GM12878 (cell line): ENCODE results near the gene CSNK1G1. TPM values are rescaled to one million over a fixed set of nuclear protein-coding genes. Genes with fewer than 3 reads are reported as not detected.

Experiments
- ATAC-seq: fragments of 200-7000 bp; cut with Tn5 transposase; 3 replicates; pipeline ENCODE4 v1.9.1; 2020; ENCODE audit warnings: mild to moderate bottlenecking, moderate library complexity
- BruUV-seq: library from RNA; stranded (reverse); fragments of 400-500 nt; replicated peaks from 2 replicates; lab custom pipeline; 2021; lab: Mats Ljungman, UMichigan
- CTCF ChIA-PET: fragments of 300-600 bp; sonication (Branson Sonifier 250); formaldehyde crosslinking; extraction: SDS; loops from one replicate; lab custom pipeline; 2021; ENCODE audit warnings: inconsistent platforms; lab: Yijun Ruan, JAX
- POLR2A ChIA-PET: fragments of 350-600 bp; formaldehyde crosslinking; extraction: SDS; loops from one replicate; lab custom pipeline; 2021; ENCODE audit warnings: inconsistent platforms; lab: Charles Lee
- RAD21 ChIA-PET: fragments of 300-600 bp; sonication (Branson Sonifier 250); formaldehyde crosslinking; loops from one replicate; lab custom pipeline; 2023; ENCODE audit warnings: antibody characterized with exemption; ENCODE audit not compliant: unreplicated experiment; lab: Charles Lee
- SMC1A ChIA-PET: fragments of 300-600 bp; sonication (Branson Sonifier 250); formaldehyde crosslinking; loops from one replicate; lab custom pipeline; 2023; ENCODE audit not compliant: unreplicated experiment, uncharacterized antibody; lab: Charles Lee
- DNase-seq: peaks from one replicate; pipeline ENCODE4 v3.0.0-alpha.2; 2011; ENCODE audit warnings: low read depth, low spot score
- FAIRE-seq: peaks from 3 replicates; lab custom pipeline; 2011; peaks lifted over from hg19 to GRCh38; lab: Jason Lieb, UNC
- H2AFZ ChIP-seq: 2 replicates; pipeline ENCODE4 v1.6.0; 2011; ENCODE audit warnings: low read depth, low read length, control low read depth; ENCODE audit not compliant: control insufficient read depth
- H3K27ac ChIP-seq: 2 replicates; pipeline ENCODE4 v1.5.1; 2011; ENCODE audit warnings: control low read depth; ENCODE audit not compliant: control insufficient read depth, insufficient read depth
- H3K27me3 ChIP-seq, 2 experiments: replicated peaks in 1 of 2; 2 replicates each; pipeline versions ENCODE4 v1.6.0 to v1.6.1; 2011; ENCODE audit warnings: low read length in 1 of 2; ENCODE audit not compliant: control insufficient read depth in 2 of 2, insufficient read depth in 2 of 2
- H3K36me3 ChIP-seq, 2 experiments: 2 replicates each; pipeline ENCODE4 v1.5.1; 2011; ENCODE audit warnings: low read length in 1 of 2; ENCODE audit not compliant: control insufficient read depth in 2 of 2, insufficient read depth in 2 of 2
- H3K4me1 ChIP-seq: 2 replicates; pipeline ENCODE4 v1.6.1; 2011; ENCODE audit warnings: mild to moderate bottlenecking, low read length, moderate library complexity, mixed read lengths; ENCODE audit not compliant: control insufficient read depth, insufficient read depth
- H3K4me2 ChIP-seq: 2 replicates; pipeline ENCODE4 v1.6.0; 2011; ENCODE audit warnings: control low read depth; ENCODE audit not compliant: control insufficient read depth, insufficient read depth
- H3K4me3 ChIP-seq: fragments of 200-600 bp; sonication (generic); 2 replicates; pipeline ENCODE4 v1.5.1; 2016
- H3K79me2 ChIP-seq: 2 replicates; pipeline ENCODE4 v1.6.0; 2011; ENCODE audit warnings: low read length; ENCODE audit not compliant: control insufficient read depth, insufficient read depth
- H3K9ac ChIP-seq: 2 replicates; pipeline ENCODE4 v1.8.0; 2011; ENCODE audit warnings: low read length, control low read depth, mixed read lengths; ENCODE audit not compliant: control insufficient read depth, insufficient read depth
- H3K9me3 ChIP-seq: replicated peaks from 3 replicates; pipeline ENCODE4 v1.5.1; 2011; ENCODE audit warnings: mild to moderate bottlenecking, low read length; ENCODE audit not compliant: control insufficient read depth, insufficient read depth
- H4K20me1 ChIP-seq: 2 replicates; pipeline ENCODE4 v1.6.0; 2011; ENCODE audit not compliant: control insufficient read depth, insufficient read depth
- CHD1 ChIP-seq: IDR thresholded peaks from 2 replicates; pipeline ENCODE4 v1.6.1; 2012; ENCODE audit warnings: low read depth, low read length, improper control_type of control experiment
- CREM ChIP-seq: IDR thresholded peaks from 2 replicates; pipeline ENCODE4 v1.6.1; 2014; ENCODE audit warnings: antibody characterized with exemption, low read depth
- DPF2 ChIP-seq: fragments of 450-650 bp; IDR thresholded peaks from 2 replicates; pipeline ENCODE4 v1.6.1; 2017; ENCODE audit warnings: mild to moderate bottlenecking
- EZH2 ChIP-seq: IDR thresholded peaks from 2 replicates; pipeline ENCODE4 v1.6.1; 2012; ENCODE audit warnings: low read depth, mild to moderate bottlenecking, control low read depth, inconsistent platforms, low read length, borderline replicate concordance; ENCODE audit not compliant: control insufficient read depth
- FOXM1 ChIP-seq: IDR thresholded peaks from 2 replicates; pipeline ENCODE4 v1.6.1; 2012; ENCODE audit warnings: low read depth, mild to moderate bottlenecking, inconsistent platforms, low read length, moderate library complexity
- IRF4 ChIP-seq: IDR thresholded peaks from 2 replicates; pipeline ENCODE4 v1.6.1; 2011; ENCODE audit warnings: low read depth, low read length
- JUNB ChIP-seq: IDR thresholded peaks from 2 replicates; pipeline ENCODE4 v1.6.1; 2016; ENCODE audit warnings: antibody characterized with exemption, mild to moderate bottlenecking
- LARP7 ChIP-seq: fragments of 450-650 bp; IDR thresholded peaks from 2 replicates; pipeline ENCODE4 v1.6.1; 2017; ENCODE audit warnings: mild to moderate bottlenecking
- MXI1 ChIP-seq: fragments of 150-350 bp; IDR thresholded peaks from 2 replicates; pipeline ENCODE4 v1.6.1; 2011; ENCODE audit warnings: low read depth, mild to moderate bottlenecking, inconsistent platforms, low read length, improper control_type of control experiment
- NFYB ChIP-seq: IDR thresholded peaks from 2 replicates; pipeline ENCODE4 v1.6.1; 2011; ENCODE audit warnings: low read depth, mild to moderate bottlenecking, low read length, improper control_type of control experiment, moderate library complexity; ENCODE audit not compliant: insufficient read depth
- POLR2AphosphoS2 ChIP-seq: IDR thresholded peaks from 2 replicates; pipeline ENCODE4 v1.6.1; 2011; ENCODE audit warnings: low read depth, mild to moderate bottlenecking, low read length, improper control_type of control experiment, moderate library complexity
- RUNX3 ChIP-seq: IDR thresholded peaks from 2 replicates; pipeline ENCODE4 v1.6.1; 2012; ENCODE audit warnings: low read length, inconsistent platforms
- STAT3 ChIP-seq: IDR thresholded peaks from 2 replicates; pipeline ENCODE4 v1.6.1; 2011; ENCODE audit warnings: low read depth, low read length, improper control_type of control experiment
- TAF1 ChIP-seq: IDR thresholded peaks from 2 replicates; pipeline ENCODE4 v1.6.1; 2011; ENCODE audit warnings: mild to moderate bottlenecking, low read depth, low read length, borderline replicate concordance
- TCF12 ChIP-seq: IDR thresholded peaks from 2 replicates; pipeline ENCODE4 v1.6.1; 2011; ENCODE audit warnings: low read depth, mild to moderate bottlenecking, low read length
- ZNF207 ChIP-seq: fragments of 450-650 bp; IDR thresholded peaks from 2 replicates; pipeline ENCODE4 v1.6.1; 2014; ENCODE audit warnings: antibody characterized with exemption, mild to moderate bottlenecking, borderline replicate concordance
- WGBS: methylation state at CpG from one replicate; pipeline ENCODE4 v1.1.6; 2016; ENCODE audit warnings: low lambda C conversion rate; ENCODE audit not compliant: insufficient replicate concordance, insufficient coverage; ENCODE audit errors: missing lambda C conversion rate; 5-methylcytosine and 5-hydroxymethylcytosine counted together
- in situ Hi-C: fragments of 300-500 bp; cut with MboI; formaldehyde crosslinking; loops from 9 replicates; pipeline ENCODE4 v1.14.3; 2018; ENCODE audit warnings: mixed read lengths
- intact Hi-C: fragments of 100-400 bp; cut with micrococcal nuclease; formaldehyde crosslinking; loops from one replicate; pipeline ENCODE4 v1.14.2; 2022; ENCODE audit not compliant: unreplicated experiment
- polyA plus RNA-seq, 11 experiments: library from polyadenylated mRNA; depleted of rRNA in 4 of 11; unstranded in 6 of 11; stranded (reverse) in 5 of 11; fragments of >200 nt; fragmentation: Nextera tagmentation in 4 of 11; fragmentation: Illumina TruSeq in 1 of 11; extraction: Ambion mirVana in 4 of 11; extraction: Trizol in 1 of 11; gene quantifications; 1 replicate in 1 of 11; 2 replicates in 10 of 11; pipeline versions ENCODE4 v1.2.1 to v1.2.3, GENCODE V29; 2011 to 2016; ENCODE audit warnings: inconsistent platforms in 2 of 11, missing spikeins in 2 of 11, low read depth in 1 of 11
- total RNA-seq, 4 experiments: library from RNA; depleted of rRNA in 3 of 4; stranded (reverse); fragments of >200 nt in 3 of 4; fragmentation: Illumina TruSeq in 1 of 4; extraction: Trizol in 1 of 4; gene quantifications; 2 replicates each; pipeline versions ENCODE4 v1.2.1 to v1.2.3, GENCODE V29; 2013 to 2021
- TF ChIP-seq, protein P1 (sequence below): fragments of 450-650 bp; conservative IDR thresholded peaks from 2 replicates; pipeline ENCODE4 v1.6.1; 2017; ENCODE audit warnings: mild to moderate bottlenecking, moderate library complexity
- TF ChIP-seq, protein P2 (sequence below): fragments of 450-650 bp; formaldehyde crosslinking; IDR thresholded peaks from 2 replicates; pipeline ENCODE4 v1.5.0; 2022; ENCODE audit warnings: mild to moderate bottlenecking, missing genetic modification characterization
- TF ChIP-seq, protein P3 (sequence below): IDR thresholded peaks from 2 replicates; pipeline ENCODE4 v1.6.1; 2011; ENCODE audit warnings: low read depth, low read length, improper control_type of control experiment, borderline replicate concordance

CSNK1G1 gene
- total and polyA plus RNA-seq, 10 of the 15 experiments (the other 5 are each of a cell fraction or from before 2014, with no cell fraction given): 6.1 to 23.4 (median 15.3) TPM

DNA sequence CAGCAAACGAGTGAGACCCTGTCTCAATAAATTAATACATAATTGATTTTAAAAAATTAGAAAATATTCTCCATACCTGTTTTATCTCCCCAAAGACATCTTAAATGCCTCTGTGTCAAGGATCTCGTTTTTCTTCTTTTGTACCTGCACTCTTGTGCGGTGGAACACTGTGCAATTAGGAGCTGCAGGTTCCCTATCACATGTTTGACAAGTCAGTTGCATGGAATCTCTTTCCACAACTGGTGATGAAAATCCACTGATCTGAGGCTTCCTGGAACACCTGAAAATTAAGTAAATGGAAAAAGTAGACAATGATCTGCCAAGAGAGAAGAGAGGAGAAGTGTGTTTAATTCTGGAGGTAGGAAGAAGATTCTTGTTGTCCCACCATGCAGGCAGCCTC, 207.4 kb downstream of the CSNK1G1 start:
- H3K4me2 ChIP-seq: no peak overlapping the region
- WGBS: 82% methylated on average over 3 of the region's 3 CpGs
- no TSS peak for BruUV-seq
- in situ Hi-C loops: no loop called here
- intact Hi-C loops: no loop called here
- H2AFZ ChIP-seq: no peak overlapping the region
- ChIA-PET RAD21 (interaction anchor here (2.0 kb wide), 1 partner anchor 55 kb away, joined by 6 read pairs; the partner anchor contains the start of gene CIAO2A), CTCF (interaction anchor here (0.9 to 1.9 kb wide), 4 partner anchors 10 to 47 kb away, joined by 4 to 6 read pairs (median 4); no protein-coding TSS in a partner anchor), POLR2A (interaction anchor here (0.7 kb wide), 1 partner anchor 14 kb away, joined by 3 read pairs; the partner anchor contains the start of gene PPIB), SMC1A (no interaction called here)
- peaks cover 53% of the 10 kb centered on the region for H3K4me1 ChIP-seq
- H3K9me3 ChIP-seq: no peaks in the 10 kb centered on the region
- peaks cover 3% of the 10 kb centered on the region in 2 experiments for H3K36me3 ChIP-seq
- ATAC-seq (no peak), FAIRE-seq (no peak), DNase-seq (no peak)
- peaks cover 17% of the 10 kb centered on the region for H3K79me2 ChIP-seq
- no peak overlapping the region for H3K9ac ChIP-seq
- H3K27me3 ChIP-seq: no peaks in the 10 kb centered on the region
- H3K4me3 ChIP-seq: no peak overlapping the region
- H4K20me1 ChIP-seq: no peaks in the 10 kb centered on the region
- no peak overlapping the region for H3K27ac ChIP-seq
- TF ChIP-seq, protein P1, sequence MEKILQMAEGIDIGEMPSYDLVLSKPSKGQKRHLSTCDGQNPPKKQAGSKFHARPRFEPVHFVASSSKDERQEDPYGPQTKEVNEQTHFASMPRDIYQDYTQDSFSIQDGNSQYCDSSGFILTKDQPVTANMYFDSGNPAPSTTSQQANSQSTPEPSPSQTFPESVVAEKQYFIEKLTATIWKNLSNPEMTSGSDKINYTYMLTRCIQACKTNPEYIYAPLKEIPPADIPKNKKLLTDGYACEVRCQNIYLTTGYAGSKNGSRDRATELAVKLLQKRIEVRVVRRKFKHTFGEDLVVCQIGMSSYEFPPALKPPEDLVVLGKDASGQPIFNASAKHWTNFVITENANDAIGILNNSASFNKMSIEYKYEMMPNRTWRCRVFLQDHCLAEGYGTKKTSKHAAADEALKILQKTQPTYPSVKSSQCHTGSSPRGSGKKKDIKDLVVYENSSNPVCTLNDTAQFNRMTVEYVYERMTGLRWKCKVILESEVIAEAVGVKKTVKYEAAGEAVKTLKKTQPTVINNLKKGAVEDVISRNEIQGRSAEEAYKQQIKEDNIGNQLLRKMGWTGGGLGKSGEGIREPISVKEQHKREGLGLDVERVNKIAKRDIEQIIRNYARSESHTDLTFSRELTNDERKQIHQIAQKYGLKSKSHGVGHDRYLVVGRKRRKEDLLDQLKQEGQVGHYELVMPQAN: no peak
- TF ChIP-seq STAT3 (no peak), EZH2 (no peak), IRF4 (no peak), JUNB (no peak), RUNX3 (no peak), LARP7 (no peak), TCF12 (no peak), POLR2AphosphoS2 (no peak), CREM (no peak), ZNF207 (no peak), FOXM1 (no peak), CHD1 (no peak), TAF1 (no peak), DPF2 (no peak), NFYB (no peak), MXI1 (no peak)
- TF ChIP-seq, protein P2, sequence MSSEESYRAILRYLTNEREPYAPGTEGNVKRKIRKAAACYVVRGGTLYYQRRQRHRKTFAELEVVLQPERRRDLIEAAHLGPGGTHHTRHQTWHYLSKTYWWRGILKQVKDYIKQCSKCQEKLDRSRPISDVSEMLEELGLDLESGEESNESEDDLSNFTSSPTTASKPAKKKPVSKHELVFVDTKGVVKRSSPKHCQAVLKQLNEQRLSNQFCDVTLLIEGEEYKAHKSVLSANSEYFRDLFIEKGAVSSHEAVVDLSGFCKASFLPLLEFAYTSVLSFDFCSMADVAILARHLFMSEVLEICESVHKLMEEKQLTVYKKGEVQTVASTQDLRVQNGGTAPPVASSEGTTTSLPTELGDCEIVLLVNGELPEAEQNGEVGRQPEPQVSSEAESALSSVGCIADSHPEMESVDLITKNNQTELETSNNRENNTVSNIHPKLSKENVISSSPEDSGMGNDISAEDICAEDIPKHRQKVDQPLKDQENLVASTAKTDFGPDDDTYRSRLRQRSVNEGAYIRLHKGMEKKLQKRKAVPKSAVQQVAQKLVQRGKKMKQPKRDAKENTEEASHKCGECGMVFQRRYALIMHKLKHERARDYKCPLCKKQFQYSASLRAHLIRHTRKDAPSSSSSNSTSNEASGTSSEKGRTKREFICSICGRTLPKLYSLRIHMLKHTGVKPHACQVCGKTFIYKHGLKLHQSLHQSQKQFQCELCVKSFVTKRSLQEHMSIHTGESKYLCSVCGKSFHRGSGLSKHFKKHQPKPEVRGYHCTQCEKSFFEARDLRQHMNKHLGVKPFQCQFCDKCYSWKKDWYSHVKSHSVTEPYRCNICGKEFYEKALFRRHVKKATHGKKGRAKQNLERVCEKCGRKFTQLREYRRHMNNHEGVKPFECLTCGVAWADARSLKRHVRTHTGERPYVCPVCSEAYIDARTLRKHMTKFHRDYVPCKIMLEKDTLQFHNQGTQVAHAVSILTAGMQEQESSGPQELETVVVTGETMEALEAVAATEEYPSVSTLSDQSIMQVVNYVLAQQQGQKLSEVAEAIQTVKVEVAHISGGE (CRISPR knock-in tag): no peak
- TF ChIP-seq, protein P3, sequence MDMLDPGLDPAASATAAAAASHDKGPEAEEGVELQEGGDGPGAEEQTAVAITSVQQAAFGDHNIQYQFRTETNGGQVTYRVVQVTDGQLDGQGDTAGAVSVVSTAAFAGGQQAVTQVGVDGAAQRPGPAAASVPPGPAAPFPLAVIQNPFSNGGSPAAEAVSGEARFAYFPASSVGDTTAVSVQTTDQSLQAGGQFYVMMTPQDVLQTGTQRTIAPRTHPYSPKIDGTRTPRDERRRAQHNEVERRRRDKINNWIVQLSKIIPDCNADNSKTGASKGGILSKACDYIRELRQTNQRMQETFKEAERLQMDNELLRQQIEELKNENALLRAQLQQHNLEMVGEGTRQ: no peak
